ENCODE measurements around the gene C16orf87. TPM values are rescaled to one million over a fixed set of nuclear protein-coding genes. Genes with fewer than 3 reads are reported as not detected.
A peak's percentile ranks its signal among the peaks of the same experiment; 100 is the strongest.

The C16orf87 gene
- total and polyA plus RNA-seq, 2 donors (not counting 1 experiment from before 2014, with no cell fraction given): 3.4 to 11.3 TPM

DNA sequence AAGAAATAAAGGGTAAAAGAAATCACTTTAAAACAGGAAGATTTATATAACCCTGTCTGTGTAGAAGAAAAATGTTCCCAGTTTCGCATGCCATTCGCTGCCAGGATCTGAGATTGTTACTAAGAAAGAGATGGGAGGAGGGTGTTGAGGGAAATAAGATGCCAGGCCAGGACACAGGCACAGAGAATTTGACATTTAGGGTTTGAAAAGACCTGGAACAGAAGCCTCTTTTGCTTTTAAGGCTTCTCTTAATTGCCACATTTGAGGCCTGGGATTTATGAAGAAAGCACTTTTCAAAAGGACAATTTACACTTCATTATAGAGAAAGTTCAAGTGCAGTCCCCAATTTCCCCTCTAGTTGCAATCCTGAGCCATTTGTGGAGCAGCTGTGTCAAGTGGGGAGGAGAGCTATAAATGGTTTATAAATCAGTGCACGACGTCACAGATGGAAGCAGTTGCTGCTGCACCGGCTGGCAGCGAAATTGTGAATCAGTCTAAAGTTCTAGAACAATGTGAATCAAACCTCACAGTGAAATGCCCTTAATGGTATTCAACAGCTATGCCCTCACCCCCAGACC lies 26.5 kb upstream of the C16orf87 start:
- Mint-ChIP-seq H3K4me1 (peaks cover 4% of the 10 kb centered on the region), H3K27me3 (no peaks in the 10 kb centered on the region), H3K4me3 (no peak overlapping the region), H3K27ac (no peak overlapping the region), H3K9me3 (ENCODE audit: insufficient read depth) (no peaks in the 10 kb centered on the region)
- TF ChIP-seq, protein P1, sequence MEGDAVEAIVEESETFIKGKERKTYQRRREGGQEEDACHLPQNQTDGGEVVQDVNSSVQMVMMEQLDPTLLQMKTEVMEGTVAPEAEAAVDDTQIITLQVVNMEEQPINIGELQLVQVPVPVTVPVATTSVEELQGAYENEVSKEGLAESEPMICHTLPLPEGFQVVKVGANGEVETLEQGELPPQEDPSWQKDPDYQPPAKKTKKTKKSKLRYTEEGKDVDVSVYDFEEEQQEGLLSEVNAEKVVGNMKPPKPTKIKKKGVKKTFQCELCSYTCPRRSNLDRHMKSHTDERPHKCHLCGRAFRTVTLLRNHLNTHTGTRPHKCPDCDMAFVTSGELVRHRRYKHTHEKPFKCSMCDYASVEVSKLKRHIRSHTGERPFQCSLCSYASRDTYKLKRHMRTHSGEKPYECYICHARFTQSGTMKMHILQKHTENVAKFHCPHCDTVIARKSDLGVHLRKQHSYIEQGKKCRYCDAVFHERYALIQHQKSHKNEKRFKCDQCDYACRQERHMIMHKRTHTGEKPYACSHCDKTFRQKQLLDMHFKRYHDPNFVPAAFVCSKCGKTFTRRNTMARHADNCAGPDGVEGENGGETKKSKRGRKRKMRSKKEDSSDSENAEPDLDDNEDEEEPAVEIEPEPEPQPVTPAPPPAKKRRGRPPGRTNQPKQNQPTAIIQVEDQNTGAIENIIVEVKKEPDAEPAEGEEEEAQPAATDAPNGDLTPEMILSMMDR (IDR thresholded peaks at IDR 0.05): peak; percentile 36
- no peak for TF ChIP-seq EZH2 (IDR thresholded peaks at IDR 0.05; ENCODE audit: borderline replicate concordance, insufficient read depth, low read depth, low read length, poor library complexity, severe bottlenecking)
- ChIA-PET CTCF (interaction anchor here (0.8 to 3.2 kb wide), 8 partner anchors 19 to 91 kb away, joined by 3 to 17 read pairs (median 4); no protein-coding TSS in a partner anchor), POLR2A (no interaction called here)
- no peaks in the 10 kb centered on the region for H4K20me1 ChIP-seq (ENCODE audit: control insufficient read depth, insufficient read depth, low read length, poor library complexity, severe bottlenecking)
- intact Hi-C loops (cut with micrococcal nuclease): no loop called here
- H3K9ac ChIP-seq (ENCODE audit: low read length): no peak overlapping the region
- no peak for ATAC-seq (ENCODE audit: low read depth)
- no peak overlapping the region for H3K4me3 ChIP-seq (ENCODE audit: control extremely low read depth in 1 of 5, extremely low read depth in 1 of 5, insufficient read depth in 1 of 5, low read depth in 2 of 5, low read length in 4 of 5)
- H3K36me3 ChIP-seq (replicated peaks in 1 of 2; ENCODE audit: control extremely low read depth in 1 of 2, control insufficient read depth in 1 of 2, extremely low read depth in 1 of 2, insufficient read depth in 2 of 2, low read length in 1 of 2): no peaks in the 10 kb centered on the region
- no peak overlapping the region for H3K4me2 ChIP-seq (replicated peaks; ENCODE audit: low read depth, low read length, poor library complexity, severe bottlenecking)
- no peaks in the 10 kb centered on the region for H3K9me3 ChIP-seq (ENCODE audit: control extremely low read depth in 1 of 3, control insufficient read depth in 2 of 3, insufficient read depth in 1 of 3, low read length in 2 of 3)
- no peak for DNase-seq
- H3K4me1 ChIP-seq (ENCODE audit: control insufficient read depth in 2 of 2, insufficient read depth in 2 of 2, low read length in 2 of 2): peaks cover 0 to 7% of the 10 kb centered on the region in 2 donors
- no peak overlapping the region for H2AFZ ChIP-seq (ENCODE audit: insufficient read depth, low read depth, low read length, poor library complexity, severe bottlenecking)
- H3K27me3 ChIP-seq (replicated peaks in 1 of 4; ENCODE audit: control extremely low read depth in 1 of 4, control insufficient read depth in 3 of 4, insufficient read depth in 4 of 4, low read length in 3 of 4): no peaks in the 10 kb centered on the region
- H3K79me2 ChIP-seq (ENCODE audit: control insufficient read depth, insufficient read depth, low read length): no peaks in the 10 kb centered on the region
- WGBS (ENCODE audit: insufficient coverage): 84% methylated on average over 5 of the region's 6 CpGs
- H3K27ac ChIP-seq (ENCODE audit: low read length in 2 of 2): no peak overlapping the region

GRCh38 chr16:46855389-46855788 lies 24.4 kb upstream of the C16orf87 start:
- H3K27me3 ChIP-seq (replicated peaks in 1 of 4; ENCODE audit: control extremely low read depth in 1 of 4, control insufficient read depth in 3 of 4, insufficient read depth in 4 of 4, low read length in 3 of 4): no peaks in the 10 kb centered on the region
- DNase-seq (no peak), ATAC-seq (ENCODE audit: low read depth) (no peak)
- H3K79me2 ChIP-seq (ENCODE audit: control insufficient read depth, insufficient read depth, low read length): no peaks in the 10 kb centered on the region
- peaks cover 17% of the 10 kb centered on the region for H3K4me1 Mint-ChIP-seq
- no peak overlapping the region for H3K4me3 ChIP-seq (ENCODE audit: control extremely low read depth in 1 of 5, extremely low read depth in 1 of 5, insufficient read depth in 1 of 5, low read depth in 2 of 5, low read length in 4 of 5)
- no peaks in the 10 kb centered on the region for H3K9me3 Mint-ChIP-seq (ENCODE audit: insufficient read depth)
- POLR2A ChIA-PET: no interaction called here
- TF ChIP-seq, protein P1 (IDR thresholded peaks at IDR 0.05): no peak
- TF ChIP-seq EZH2 (IDR thresholded peaks at IDR 0.05; ENCODE audit: borderline replicate concordance, insufficient read depth, low read depth, low read length, poor library complexity, severe bottlenecking): no peak
- no peak overlapping the region for H3K27ac ChIP-seq (ENCODE audit: low read length in 2 of 2)
- no peak overlapping the region for H3K9ac ChIP-seq (ENCODE audit: low read length)
- 87% methylated on average over 3 of the region's 4 CpGs for WGBS (ENCODE audit: insufficient coverage)
- H3K4me3 Mint-ChIP-seq: no peak overlapping the region
- H3K9me3 ChIP-seq (ENCODE audit: control extremely low read depth in 1 of 3, control insufficient read depth in 2 of 3, insufficient read depth in 1 of 3, low read length in 2 of 3): no peaks in the 10 kb centered on the region
- H3K27me3 Mint-ChIP-seq: no peaks in the 10 kb centered on the region
- intact Hi-C loops (cut with micrococcal nuclease): no loop called here
- CTCF ChIA-PET: interaction anchor here (1.6 to 5.4 kb wide), 6 partner anchors 54 to 289 kb away, joined by 6 to 149 read pairs (median 60); partner anchors contain the start of gene NETO2
- H4K20me1 ChIP-seq (ENCODE audit: control insufficient read depth, insufficient read depth, low read length, poor library complexity, severe bottlenecking): no peaks in the 10 kb centered on the region
- H3K4me2 ChIP-seq (replicated peaks; ENCODE audit: low read depth, low read length, poor library complexity, severe bottlenecking): no peak overlapping the region
- H2AFZ ChIP-seq (ENCODE audit: insufficient read depth, low read depth, low read length, poor library complexity, severe bottlenecking): no peak overlapping the region
- H3K27ac Mint-ChIP-seq: no peak overlapping the region
- no peaks in the 10 kb centered on the region for H3K36me3 ChIP-seq (replicated peaks in 1 of 2; ENCODE audit: control extremely low read depth in 1 of 2, control insufficient read depth in 1 of 2, extremely low read depth in 1 of 2, insufficient read depth in 2 of 2, low read length in 1 of 2)
- H3K4me1 ChIP-seq (ENCODE audit: control insufficient read depth in 2 of 2, insufficient read depth in 2 of 2, low read length in 2 of 2): peaks cover 6 to 16% of the 10 kb centered on the region in 2 donors

All from B cell (primary cell).